IPS-18c (cell line): ENCODE data around the gene TAF13.

Source experiments
- H3K4me3 ChIP-seq: 2 replicates; pipeline ENCODE4 v1.7.0; 2013; ENCODE audit warnings: low read depth, mild to moderate bottlenecking, low read length, moderate library complexity; ENCODE audit not compliant: insufficient read depth
- H3K9me3 ChIP-seq: one replicate; pipeline ENCODE4 v1.6.1; 2013; ENCODE audit warnings: mild to moderate bottlenecking, low read length, moderate library complexity; ENCODE audit not compliant: control insufficient read depth, insufficient read depth

TAF13 gene, protein sequence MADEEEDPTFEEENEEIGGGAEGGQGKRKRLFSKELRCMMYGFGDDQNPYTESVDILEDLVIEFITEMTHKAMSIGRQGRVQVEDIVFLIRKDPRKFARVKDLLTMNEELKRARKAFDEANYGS

DNA sequence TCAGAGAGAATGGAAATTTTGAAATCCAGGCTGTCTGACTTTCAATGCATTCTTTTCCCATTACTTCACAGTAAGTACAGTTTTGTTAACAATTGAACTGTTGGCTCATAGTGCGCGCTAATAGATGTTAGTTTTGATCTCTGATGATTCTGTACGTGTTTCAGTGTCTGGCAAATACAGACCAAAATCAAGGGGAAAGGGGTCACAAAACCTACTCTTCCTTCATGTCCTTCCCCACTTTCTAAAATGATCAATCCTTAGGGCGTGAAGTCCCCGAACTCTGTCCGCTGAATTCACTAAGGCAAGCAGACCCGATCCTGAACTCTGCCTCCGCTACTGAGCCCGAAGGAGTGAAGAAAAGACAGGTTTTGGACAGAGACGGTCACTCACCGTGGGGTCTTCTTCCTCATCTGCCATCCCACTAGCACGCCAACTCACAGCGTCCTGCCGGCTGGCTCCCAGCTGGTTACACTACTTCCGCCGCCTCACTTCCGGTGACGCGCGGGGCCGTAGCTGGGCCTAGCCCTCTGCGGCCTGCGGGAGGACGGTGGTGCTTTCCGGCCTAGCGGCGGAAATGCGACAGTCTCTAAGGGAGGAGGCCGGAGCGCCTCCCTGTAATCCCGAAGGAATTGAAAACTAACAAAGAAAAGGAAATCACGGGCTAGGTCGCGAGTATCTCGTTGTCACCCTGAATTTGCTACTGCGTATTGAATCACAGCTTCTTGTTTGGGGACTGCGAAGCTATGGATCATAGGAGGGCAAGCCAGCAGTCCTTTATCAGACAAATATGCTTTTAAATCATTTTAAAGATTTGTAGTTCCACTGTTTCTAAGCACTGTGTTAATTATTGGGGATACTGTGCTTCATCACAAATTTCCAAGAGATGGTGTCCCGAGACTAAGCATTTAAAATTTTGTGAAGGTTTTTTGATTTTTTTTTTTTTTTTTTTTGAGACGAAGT lies at the start of gene TAF13:
Gene TAF13, minus strand, starts transcription at position 473 of the 960 bp plus-strand sequence. Its CDS starts 56 bp downstream, at position 417.
- Histone ChIP-seq H3K9me3 (no peaks in the 10 kb centered on the region), H3K4me3 (peak within 1 kb of the TSS; percentile 96)

DNA sequence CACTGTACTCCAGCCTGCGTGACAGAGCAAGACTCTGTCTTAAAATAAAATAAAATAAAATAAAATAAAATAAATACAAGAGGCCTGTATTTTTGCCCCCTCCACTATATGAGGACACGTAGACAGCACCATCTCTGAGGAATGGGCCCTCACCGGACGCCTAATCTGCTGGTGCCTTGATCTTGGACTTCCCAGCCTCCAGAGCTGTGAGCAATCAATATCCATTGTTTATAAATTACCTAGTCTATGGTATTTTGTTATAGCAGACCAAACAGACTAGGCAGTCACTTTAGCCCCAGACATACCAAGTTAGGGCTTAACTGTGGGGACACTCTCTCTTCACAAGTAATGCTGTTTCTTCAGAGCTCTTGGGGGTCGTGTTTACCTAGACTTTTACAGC lies 44.6 kb upstream of the TAF13 start:
- H3K4me3 ChIP-seq: no peak overlapping the region
- no peaks in the 10 kb centered on the region for H3K9me3 ChIP-seq

DNA sequence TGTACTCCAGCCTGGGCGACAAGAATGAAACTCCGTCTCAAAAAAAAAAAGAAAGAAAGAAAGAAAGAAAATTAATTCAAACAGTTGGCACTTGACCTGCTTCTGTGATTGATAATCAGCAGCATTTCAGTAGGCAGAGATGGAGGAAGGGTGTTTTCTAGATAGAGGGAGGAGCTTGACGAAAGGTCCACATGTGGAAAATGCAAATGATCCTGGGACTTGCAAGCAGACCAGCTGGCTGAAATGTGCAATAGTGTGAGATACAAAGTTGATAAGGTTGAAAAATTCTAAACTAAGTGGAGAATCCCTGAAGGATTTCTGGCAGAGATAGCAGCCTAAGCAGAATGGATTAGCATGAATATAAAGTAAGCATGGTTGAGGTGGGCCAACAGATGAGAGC lies 42.3 kb upstream of the TAF13 start:
- Histone ChIP-seq H3K4me3 (no peak overlapping the region), H3K9me3 (no peaks in the 10 kb centered on the region)

DNA sequence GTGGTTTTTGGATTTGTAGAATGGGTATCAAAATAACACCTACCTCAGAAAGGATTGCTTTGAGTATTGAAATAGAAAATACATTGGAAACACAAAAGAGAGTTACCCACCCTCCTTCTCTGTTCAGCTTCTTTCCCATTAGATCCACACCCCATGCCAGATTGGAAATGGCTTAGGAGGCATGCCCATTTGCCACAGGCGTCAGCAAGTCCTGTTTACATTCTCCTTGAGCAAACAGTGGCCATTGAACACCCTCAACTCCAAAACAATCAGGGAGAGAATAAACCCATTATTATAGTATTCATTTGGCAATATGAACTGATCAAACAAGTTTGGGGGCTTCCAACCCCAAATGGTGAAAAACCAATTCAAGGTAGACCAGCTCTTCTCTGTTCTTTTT lies 40.5 kb upstream of the TAF13 start:
- Histone ChIP-seq H3K9me3 (no peaks in the 10 kb centered on the region), H3K4me3 (no peak overlapping the region)

DNA sequence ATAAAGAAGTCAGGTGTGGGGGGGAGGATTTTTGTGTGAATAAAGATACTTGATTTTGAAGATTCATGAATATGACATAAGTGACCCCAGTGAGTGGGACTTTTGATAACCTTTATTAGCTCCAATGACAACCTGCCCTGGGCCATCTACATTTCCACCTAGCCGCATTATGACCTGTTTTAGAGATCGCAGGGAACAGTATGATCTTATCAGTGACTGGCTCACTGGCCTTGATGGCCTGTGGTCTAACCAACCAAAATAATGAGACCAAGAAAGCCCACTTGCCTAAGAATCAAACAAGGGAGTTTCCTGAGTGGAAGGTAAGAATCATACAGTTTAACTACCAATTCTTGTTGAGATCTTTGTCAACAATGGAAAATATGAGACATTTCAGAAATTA lies 39.9 kb upstream of the TAF13 start:
- Histone ChIP-seq H3K9me3 (no peaks in the 10 kb centered on the region), H3K4me3 (no peak overlapping the region)

DNA sequence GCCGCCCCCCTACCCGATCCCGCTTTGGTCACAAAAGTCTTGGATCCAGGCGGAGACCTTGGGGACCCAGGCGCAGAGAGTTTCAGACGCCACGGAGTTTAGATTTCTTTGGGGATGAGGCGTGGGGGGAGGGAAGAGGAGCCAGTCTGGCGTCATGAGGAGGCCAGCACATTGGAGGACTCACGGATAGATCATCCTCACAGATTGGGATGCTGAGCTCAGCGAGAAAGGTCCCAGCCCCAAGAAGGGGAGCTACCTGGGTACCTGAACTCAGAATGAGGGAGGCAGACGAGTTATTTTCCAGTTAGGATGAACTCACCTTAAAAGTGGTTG lies 38.5 kb upstream of the TAF13 start:
- Histone ChIP-seq H3K4me3 (peak overlapping the region; percentile 52), H3K9me3 (no peaks in the 10 kb centered on the region)

DNA sequence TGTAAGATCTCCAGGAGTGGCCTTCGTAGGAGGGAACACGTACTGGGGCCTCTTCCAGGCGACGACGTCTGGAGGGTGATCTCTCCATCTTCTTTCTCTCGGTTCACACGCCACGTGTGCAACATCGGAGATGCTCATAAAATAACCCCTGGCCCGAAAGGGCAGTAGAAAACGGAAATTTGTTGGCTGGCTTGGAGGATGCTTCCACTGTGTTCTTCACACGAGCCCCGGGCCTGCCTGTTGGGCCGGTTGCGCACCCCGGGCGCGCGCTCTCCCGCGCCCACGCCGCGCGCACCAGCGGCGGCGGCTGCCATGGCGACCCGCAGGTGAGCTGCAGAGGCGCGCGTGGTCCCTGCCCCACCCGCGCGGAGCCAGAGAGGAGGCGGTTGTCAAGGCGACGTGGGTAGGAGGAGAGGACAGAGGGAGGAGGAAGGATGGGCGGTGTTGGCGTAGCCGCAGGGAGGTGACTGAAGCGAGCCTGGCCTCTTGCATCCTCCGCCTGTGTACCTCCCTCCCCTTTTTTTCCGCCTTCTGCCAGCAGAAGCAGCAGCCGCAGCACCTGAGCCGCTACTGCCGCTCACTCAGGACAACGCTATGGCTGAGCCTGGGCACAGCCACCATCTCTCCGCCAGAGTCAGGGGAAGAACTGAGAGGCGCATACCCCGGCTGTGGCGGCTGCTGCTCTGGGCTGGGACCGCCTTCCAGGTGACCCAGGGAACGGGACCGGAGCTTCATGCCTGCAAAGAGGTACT lies 38.0 kb upstream of the TAF13 start, which contains the start of gene ELAPOR1:
Gene ELAPOR1, plus strand, starts transcription at position 526 of the 752 bp plus-strand sequence. Its CDS starts 69 bp downstream, at position 595.
- peak within 1 kb of the TSS; percentile 52 for H3K4me3 ChIP-seq

DNA sequence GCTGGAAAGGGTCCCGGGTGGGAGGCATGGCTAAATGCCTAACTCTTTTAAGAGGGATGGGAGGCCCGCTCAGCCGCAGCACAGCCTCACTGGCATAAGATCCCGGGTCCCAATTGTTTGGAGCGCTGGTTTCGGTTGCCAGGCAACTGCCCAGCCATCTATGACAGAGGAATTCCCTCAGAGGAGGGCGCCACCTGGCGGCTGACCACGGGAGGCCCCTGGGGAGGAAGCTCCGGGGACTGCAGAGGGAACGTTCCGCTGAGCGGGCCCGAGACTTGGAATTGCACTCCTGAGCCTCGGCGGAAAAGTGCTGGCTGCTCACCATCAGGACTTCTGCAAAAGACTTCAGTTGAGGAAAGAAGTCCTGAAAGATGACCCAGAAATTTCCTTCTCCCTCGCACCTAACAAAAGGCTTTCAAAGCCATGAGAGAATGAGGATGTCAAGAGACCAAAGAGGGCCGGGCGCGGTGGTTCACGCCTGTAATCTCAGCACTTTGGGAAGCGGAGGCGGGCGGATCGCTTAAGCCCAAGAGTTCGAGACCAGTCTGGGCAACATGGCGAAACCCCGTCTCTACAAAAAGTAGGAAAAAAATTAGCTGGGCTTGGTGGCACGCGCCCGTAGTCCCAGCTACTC lies 37.0 kb upstream of the TAF13 start:
- Histone ChIP-seq H3K9me3 (no peaks in the 10 kb centered on the region), H3K4me3 (peak overlapping the region; percentile 2; the same call in 1 of the 2 replicates)

More for the DNA sequence above, 38.0 kb upstream of the TAF13 start, which contains the start of gene ELAPOR1:
- no peaks in the 10 kb centered on the region for H3K9me3 ChIP-seq

DNA sequence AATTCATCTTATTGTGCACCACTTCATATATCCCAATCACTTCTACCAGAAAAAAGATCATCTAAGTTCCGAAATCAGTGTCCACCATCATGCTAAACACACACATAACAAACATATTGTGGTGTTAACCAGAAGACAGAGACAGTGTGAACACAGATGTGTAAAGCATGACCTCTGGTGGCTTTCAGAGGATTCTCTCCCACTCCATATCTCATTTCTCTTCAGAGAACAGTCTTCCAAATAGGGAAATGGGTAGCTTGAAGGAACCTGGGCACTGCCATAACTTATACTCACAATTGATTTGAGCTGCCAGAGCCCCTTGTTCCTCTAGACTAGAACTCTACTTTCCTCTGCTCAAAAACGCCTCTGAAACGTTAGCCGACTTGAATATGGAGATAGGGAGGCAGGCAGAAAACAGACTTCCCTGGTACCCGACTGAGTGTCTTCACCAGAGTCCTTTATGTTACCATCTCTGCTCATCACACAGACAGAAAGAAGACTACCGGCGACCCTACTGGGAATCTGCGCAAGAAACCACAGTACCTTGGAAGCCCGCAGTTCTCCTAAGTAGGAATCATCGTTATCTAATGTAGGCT lies 36.4 kb upstream of the TAF13 start:
- H3K9me3 ChIP-seq: no peaks in the 10 kb centered on the region
- no peak overlapping the region for H3K4me3 ChIP-seq

DNA sequence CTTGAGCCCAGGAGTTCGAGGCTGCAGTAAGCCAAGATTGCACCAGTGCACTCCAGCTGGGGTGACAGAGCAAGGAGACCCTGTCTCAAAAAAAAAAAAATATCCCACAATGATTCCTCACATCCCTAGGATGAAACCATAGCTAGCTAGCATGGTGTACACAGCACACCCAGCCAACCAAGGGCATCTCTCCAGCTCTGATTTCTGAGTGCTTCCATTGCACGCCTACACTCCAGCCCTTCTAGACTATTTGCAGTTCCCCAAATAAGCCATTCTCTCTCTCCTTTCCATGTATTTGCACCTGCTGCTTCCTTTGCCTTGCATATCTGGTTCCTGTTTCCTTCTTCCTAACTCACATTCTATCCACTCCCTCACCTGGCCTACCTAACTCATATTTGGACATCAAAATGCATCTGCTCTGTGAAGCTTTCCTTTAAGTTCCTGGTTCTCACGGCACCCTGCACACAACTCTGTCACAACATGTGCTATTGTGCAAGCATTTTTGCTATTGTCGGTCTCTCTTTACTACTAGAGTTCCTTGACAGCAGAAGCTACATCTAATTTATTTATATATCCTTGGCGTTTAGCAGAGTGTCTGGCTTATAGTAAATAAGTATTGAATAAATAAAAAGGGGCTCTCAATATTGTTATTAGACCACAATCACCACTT lies 35.7 kb upstream of the TAF13 start:
- Histone ChIP-seq H3K9me3 (no peaks in the 10 kb centered on the region), H3K4me3 (no peak overlapping the region)

DNA sequence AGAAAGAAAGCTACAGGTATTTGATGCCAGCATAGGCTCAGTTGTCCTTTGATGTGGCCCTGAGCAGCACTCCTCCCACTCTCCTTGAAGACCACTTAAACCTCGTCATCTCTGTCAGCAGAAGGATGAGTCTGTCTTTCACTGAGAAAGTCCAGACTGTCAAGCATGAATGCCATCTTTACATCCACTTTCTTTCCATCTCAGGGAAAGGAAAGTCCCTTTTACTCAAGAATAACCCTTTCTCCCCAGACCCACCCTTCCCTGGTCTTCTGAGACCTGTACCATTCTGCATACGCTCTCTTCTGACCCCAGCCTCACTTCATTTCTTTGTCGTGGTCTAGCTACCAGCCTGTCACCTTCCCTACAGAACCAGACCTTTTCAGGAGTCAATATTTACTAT lies 34.1 kb upstream of the TAF13 start:
- Histone ChIP-seq H3K4me3 (no peak overlapping the region), H3K9me3 (no peaks in the 10 kb centered on the region)

DNA sequence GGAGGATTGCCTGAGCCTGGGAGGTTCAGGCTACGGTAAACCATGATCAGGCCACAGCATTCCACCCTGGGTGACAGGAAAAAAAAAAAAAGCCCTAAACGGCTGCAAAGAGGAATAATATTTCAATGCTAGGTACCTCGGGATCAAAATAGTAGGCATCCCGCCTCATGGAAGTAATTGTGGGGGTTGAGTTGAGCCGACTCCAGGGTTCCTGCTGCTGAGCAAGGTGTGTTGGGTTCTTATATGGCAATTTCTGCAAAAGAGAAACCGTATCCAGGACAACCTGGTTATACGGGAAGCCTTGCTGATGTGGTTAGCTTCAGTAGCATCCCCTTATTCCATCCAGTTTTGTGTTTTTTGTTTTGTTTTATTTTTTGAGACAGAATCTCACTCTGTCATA lies 32.0 kb upstream of the TAF13 start:
- Histone ChIP-seq H3K9me3 (no peaks in the 10 kb centered on the region), H3K4me3 (no peak overlapping the region)

DNA sequence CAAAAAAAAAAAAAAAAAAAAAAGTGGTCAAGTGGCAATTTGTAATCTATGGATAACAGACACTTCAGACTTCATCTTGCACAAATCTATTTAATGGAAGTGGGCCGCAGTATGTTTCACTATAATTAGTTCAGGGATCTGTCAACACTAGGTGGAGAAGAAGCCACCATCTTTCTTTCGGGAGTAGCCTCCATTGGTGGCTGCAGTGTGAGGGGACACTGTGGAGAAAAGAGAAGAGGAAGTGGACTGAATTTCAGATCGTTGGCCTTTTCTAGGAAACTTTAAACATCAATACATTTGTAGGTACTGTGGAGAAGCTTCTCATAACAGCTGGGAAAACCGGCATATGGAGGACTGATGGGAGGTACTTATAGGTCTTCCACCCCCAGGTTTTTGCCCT lies 30.1 kb upstream of the TAF13 start:
- no peak overlapping the region for H3K4me3 ChIP-seq
- H3K9me3 ChIP-seq: peaks cover 2% of the 10 kb centered on the region

DNA sequence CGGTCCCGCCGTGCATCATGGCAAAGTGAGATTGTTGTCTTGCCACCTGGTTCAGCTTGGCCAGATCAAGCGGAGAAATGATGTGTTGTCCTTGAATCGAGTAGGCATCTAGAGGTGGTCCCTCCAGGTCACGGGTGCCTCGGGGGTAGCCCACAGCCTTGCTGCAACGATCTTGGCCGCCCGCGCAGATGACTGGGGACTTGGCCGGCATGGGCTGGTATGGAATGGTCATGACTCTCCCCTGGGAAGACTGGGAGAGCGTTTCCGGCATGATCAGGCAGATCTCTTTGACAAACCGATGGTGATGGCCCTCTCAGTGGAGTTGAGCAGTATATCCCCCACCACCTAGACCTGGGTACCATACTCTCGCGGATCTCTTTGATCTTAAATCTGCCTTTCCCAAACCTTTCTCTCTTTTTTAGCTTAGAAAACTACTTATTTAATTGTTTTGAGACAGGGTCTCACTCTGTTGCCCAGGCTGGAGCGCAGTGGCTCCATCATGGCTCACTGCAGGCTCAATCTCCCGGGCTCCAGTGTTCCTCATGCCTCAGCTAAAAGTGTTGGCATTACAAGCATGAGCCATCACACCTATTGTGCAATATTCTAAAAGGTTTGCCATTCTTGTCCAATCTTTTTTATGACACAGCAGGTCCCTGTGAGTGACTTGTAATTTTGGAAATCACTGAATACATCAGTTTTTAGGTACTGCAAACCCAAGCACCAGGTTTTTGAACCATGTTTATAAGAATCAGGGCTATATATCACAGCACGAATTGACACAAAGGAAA lies 28.8 kb upstream of the TAF13 start:
- H3K4me3 ChIP-seq: no peak overlapping the region
- peaks cover 2% of the 10 kb centered on the region for H3K9me3 ChIP-seq

DNA sequence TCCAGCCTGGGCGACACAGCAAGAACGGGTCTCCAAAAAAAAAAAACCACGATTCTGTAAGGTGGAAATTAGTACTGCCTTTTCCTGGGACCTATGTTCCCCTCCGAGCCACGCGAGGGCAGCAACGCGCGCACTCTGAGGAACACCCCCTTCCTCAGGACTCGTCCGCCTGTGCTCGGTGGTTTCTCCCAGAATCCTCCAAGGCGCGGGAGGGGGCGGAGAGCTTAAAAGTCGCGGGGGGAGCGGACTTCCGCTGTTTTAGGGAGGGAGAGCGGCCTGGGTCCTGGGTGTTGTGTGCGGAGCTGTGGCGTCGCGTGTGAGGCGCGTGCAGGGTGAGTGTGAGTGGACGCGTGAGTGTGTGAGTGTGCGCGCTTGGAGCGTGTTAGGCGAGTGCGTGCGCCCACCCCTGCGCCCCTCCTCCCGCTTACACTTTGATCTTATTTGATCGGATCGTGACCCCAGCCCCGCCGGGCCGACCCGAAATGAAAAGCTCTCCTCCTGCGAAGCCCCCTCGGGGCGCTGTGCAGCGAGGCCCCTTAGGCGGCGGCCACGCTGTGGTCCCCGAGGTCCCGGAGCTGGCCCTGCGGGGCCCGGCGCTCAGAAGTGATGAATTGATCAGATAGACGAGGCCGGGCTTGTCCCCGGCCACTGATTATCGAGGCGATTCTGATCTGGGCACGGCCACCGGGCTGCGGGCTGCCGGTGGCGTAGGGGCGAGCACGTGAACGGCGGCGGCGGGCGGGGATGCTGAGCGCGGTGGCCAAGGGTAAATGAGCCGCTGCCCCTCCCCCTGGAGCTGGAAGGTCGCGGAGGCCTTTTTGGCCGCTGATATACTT lies 24.4 kb upstream of the TAF13 start:
- H3K9me3 ChIP-seq: peaks cover 2% of the 10 kb centered on the region
- H3K4me3 ChIP-seq: peak overlapping the region; percentile 93
